Vagina (tissue), 2 donors: Measurements from ENCODE around the gene FHIT.

Experiments
- CTCF ChIP-seq, 3 experiments: fragments of 450-650 bp in 2 of 3; fragments of 200-600 bp in 1 of 3; sonication (generic) in 1 of 3; IDR thresholded peaks; one replicate each; pipeline ENCODE4 v1.5.1; 2017 to 2019; ENCODE audit warnings: antibody characterized with exemption in 3 of 3, mild to moderate bottlenecking in 2 of 3, moderate library complexity in 2 of 3
- POLR2AphosphoS5 ChIP-seq, 2 donors: sonication (generic); formaldehyde crosslinking; IDR thresholded peaks; one replicate each; pipeline ENCODE4 v1.9.0; 2017; ENCODE audit warnings: antibody characterized with exemption in 2 of 2, mild to moderate bottlenecking in 2 of 2, low read depth in 1 of 2; ENCODE audit not compliant: insufficient read depth in 1 of 2

GRCh38 chr3:59935025-59935424, 1316.2 kb downstream of the FHIT start:
- TF ChIP-seq CTCF (IDR thresholded peaks at IDR 0.05) (no peak), POLR2AphosphoS5 (IDR thresholded peaks at IDR 0.05; ENCODE audit: insufficient read depth in 1 of 2, low read depth in 1 of 2) (no peak)
